K562 (cell line): ENCODE data around the gene EN1. TPM values are rescaled to one million over a fixed set of nuclear protein-coding genes. Genes with fewer than 3 reads are reported as not detected.

Source experiments
- ATAC-seq: fragments of 200-7000 bp; cut with Tn5 transposase; 3 replicates; pipeline ENCODE4 v1.9.1; 2020; ENCODE audit warnings: moderate library complexity
- BruUV-seq: library from RNA; stranded (reverse); fragments of 400-500 nt; replicated peaks from 2 replicates; lab custom pipeline; 2021; lab: Mats Ljungman, UMichigan
- CTCF ChIA-PET: fragments of 300-600 bp; formaldehyde crosslinking; extraction: SDS; loops from one replicate; lab custom pipeline; 2021; ENCODE audit warnings: low intra/inter-chr PET ratio; lab: Yijun Ruan, JAX
- POLR2A ChIA-PET: fragments of 300-600, 350-650 bp; sonication (Branson Sonifier 250); formaldehyde crosslinking; extraction: SDS; loops from one replicate; lab custom pipeline; 2021; ENCODE audit warnings: antibody characterized with exemption, inconsistent platforms; lab: Yijun Ruan, JAX
- DNase-seq, 4 experiments: peaks; one replicate each; pipeline versions ENCODE4 v3.0.0 to v3.0.0-alpha.2; 2011 to 2018; ENCODE audit warnings: low spot score in 3 of 4, mixed read lengths in 3 of 4; ENCODE audit errors: extremely low read depth in 1 of 4
- FAIRE-seq: peaks from 2 replicates; lab custom pipeline; 2011; peaks lifted over from hg19 to GRCh38; lab: Jason Lieb, UNC
- H2AFZ ChIP-seq: 2 replicates; pipeline ENCODE4 v1.6.0; 2011; ENCODE audit warnings: low read depth, low read length, control low read depth, inconsistent platforms
- H3K27ac ChIP-seq: fragments of 200-600 bp; 3 replicates; pipeline ENCODE4 v1.8.0; 2011; ENCODE audit warnings: low read depth, mild to moderate bottlenecking, control low read depth, inconsistent platforms, low read length, moderate library complexity, mixed read lengths; ENCODE audit errors: extremely low read depth
- H3K27me3 ChIP-seq, 2 experiments: fragments of 300-600 bp in 1 of 2; 2 replicates in 1 of 2; 3 replicates in 1 of 2; pipeline versions ENCODE4 v1.6.0 to v1.8.0; 2011; ENCODE audit warnings: inconsistent platforms in 2 of 2, low read length in 2 of 2, mild to moderate bottlenecking in 1 of 2, mixed read lengths in 1 of 2, moderate library complexity in 1 of 2; ENCODE audit not compliant: control insufficient read depth in 2 of 2, insufficient read depth in 2 of 2
- H3K36me3 ChIP-seq: fragments of 300-600 bp; 3 replicates; pipeline ENCODE4 v1.8.0; 2011; ENCODE audit warnings: mild to moderate bottlenecking, low read length, inconsistent platforms; ENCODE audit not compliant: control insufficient read depth, insufficient read depth
- H3K4me1 ChIP-seq, 2 experiments: fragments of 200-600 bp in 1 of 2; replicated peaks in 1 of 2; 2 replicates in 1 of 2; 3 replicates in 1 of 2; pipeline versions ENCODE4 v1.5.1 to v1.8.0; 2011; ENCODE audit warnings: inconsistent platforms in 2 of 2, low read length in 2 of 2, mild to moderate bottlenecking in 1 of 2, mixed read lengths in 1 of 2, moderate library complexity in 1 of 2; ENCODE audit not compliant: control insufficient read depth in 2 of 2, insufficient read depth in 2 of 2
- H3K4me2 ChIP-seq: 2 replicates; pipeline ENCODE4 v1.6.1; 2011; ENCODE audit warnings: low read length, control low read depth, inconsistent platforms, mixed read lengths; ENCODE audit not compliant: insufficient read depth
- H3K4me3 ChIP-seq: fragments of 200-600 bp; sonication (generic), shearing (Covaris generic); 2 replicates; pipeline ENCODE4 v1.5.1; 2016; ENCODE audit warnings: control low read depth, inconsistent platforms
- H3K79me2 ChIP-seq: fragments of 200-600 bp; 3 replicates; pipeline ENCODE4 v1.8.0; 2011; ENCODE audit warnings: low read length, inconsistent platforms; ENCODE audit not compliant: control insufficient read depth, insufficient read depth
- H3K9ac ChIP-seq, 2 experiments: 2 replicates each; pipeline versions ENCODE4 v1.6.0 to v1.6.1; 2011; ENCODE audit warnings: low read depth in 2 of 2, low read length in 2 of 2, control low read depth in 1 of 2, inconsistent platforms in 1 of 2, mild to moderate bottlenecking in 1 of 2, mixed read lengths in 1 of 2; ENCODE audit not compliant: insufficient read depth in 1 of 2
- H3K9me1 ChIP-seq: one replicate; pipeline ENCODE4 v1.6.0; 2011; ENCODE audit warnings: inconsistent platforms, mild to moderate bottlenecking, low read length, moderate library complexity; ENCODE audit not compliant: control insufficient read depth, insufficient read depth
- H3K9me3 ChIP-seq: replicated peaks from 2 replicates; pipeline ENCODE4 v1.5.1; 2011; ENCODE audit warnings: low read depth, low read length, inconsistent platforms; ENCODE audit not compliant: control insufficient read depth, insufficient read depth
- H4K20me1 ChIP-seq: replicated peaks from 2 replicates; pipeline ENCODE4 v1.6.1; 2011; ENCODE audit warnings: low read length, inconsistent platforms, mixed read lengths; ENCODE audit not compliant: control insufficient read depth, insufficient read depth
- ARID2 ChIP-seq: fragments of 450-650 bp; IDR thresholded peaks from 2 replicates; pipeline ENCODE4 v1.6.1; 2017; ENCODE audit warnings: antibody characterized with exemption, mild to moderate bottlenecking
- RAD21 ChIP-seq, 2 experiments: fragments of 250-450 bp in 1 of 2; fragments of 450-650 bp in 1 of 2; sonication (Bioruptor Pico) in 1 of 2; formaldehyde crosslinking in 1 of 2; IDR thresholded peaks in 1 of 2; conservative IDR thresholded peaks in 1 of 2; 2 replicates each; pipeline versions ENCODE4 v1.4.0 to v1.8.0; 2020 to 2022; ENCODE audit warnings: mild to moderate bottlenecking in 2 of 2, moderate library complexity in 1 of 2
- RFX5 ChIP-seq: IDR thresholded peaks from 2 replicates; pipeline ENCODE4 v1.6.1; 2011; ENCODE audit warnings: low read depth, mild to moderate bottlenecking, improper control_type of control experiment, low read length
- SMC3 ChIP-seq: conservative IDR thresholded peaks from 2 replicates; pipeline ENCODE4 v1.6.1; 2011; ENCODE audit warnings: low read depth, low read length, improper control_type of control experiment; ENCODE audit not compliant: insufficient read depth
- STAG1 ChIP-seq: sonication (generic); formaldehyde crosslinking; IDR thresholded peaks from 2 replicates; pipeline ENCODE4 v1.5.0; 2020; ENCODE audit warnings: missing genetic modification reagents, borderline replicate concordance
- WGBS: fragments of 100-300 bp; shearing (Covaris generic); methylation state at CpG from one replicate; pipeline ENCODE4 v1.1.6; 2016; ENCODE audit warnings: low coverage, mixed read lengths; ENCODE audit not compliant: insufficient coverage; ENCODE audit errors: missing lambda C conversion rate; 5-methylcytosine and 5-hydroxymethylcytosine counted together
- in situ Hi-C: fragments of 300-500 bp; cut with MboI; formaldehyde crosslinking; loops from 4 replicates; pipeline ENCODE4 v1.15.0; 2018; ENCODE audit warnings: inconsistent platforms, mixed read lengths
- intact Hi-C: fragments of 100-400 bp; cut with micrococcal nuclease; formaldehyde crosslinking; loops from 2 replicates; pipeline ENCODE4 v1.14.2; 2022
- polyA plus RNA-seq, 8 experiments: library from polyadenylated mRNA; depleted of rRNA in 4 of 8; stranded (reverse) in 5 of 8; unstranded in 3 of 8; fragments of >200 nt; fragmentation: Nextera tagmentation in 2 of 8; fragmentation: Illumina TruSeq in 1 of 8; extraction: Ambion mirVana in 2 of 8; extraction: Trizol in 1 of 8; gene quantifications; 2 replicates each; pipeline versions ENCODE4 v1.2.1 to v1.2.3, GENCODE V29; 2011 to 2014; ENCODE audit warnings: inconsistent platforms in 1 of 8, missing spikeins in 1 of 8
- total RNA-seq, 7 experiments: library from RNA; depleted of rRNA in 6 of 7; stranded (reverse); fragments of >200 nt in 6 of 7; fragmentation: Illumina TruSeq in 2 of 7; extraction: Trizol in 2 of 7; gene quantifications; 2 replicates each; pipeline versions ENCODE4 v1.2.1 to v1.2.3, GENCODE V29; 2011 to 2021; ENCODE audit warnings: low replicate concordance in 1 of 7
- TF ChIP-seq, protein P1 (sequence below), 3 experiments: IDR thresholded peaks in 2 of 3; conservative IDR thresholded peaks in 1 of 3; 2 replicates each; pipeline ENCODE4 v1.5.1; 2011 to 2012; ENCODE audit warnings: low read length in 3 of 3, mild to moderate bottlenecking in 3 of 3, control low read depth in 2 of 3, improper control_type of control experiment in 1 of 3, inconsistent platforms in 1 of 3, low read depth in 1 of 3, mixed read lengths in 1 of 3, moderate library complexity in 1 of 3; ENCODE audit not compliant: insufficient read depth in 2 of 3
- TF ChIP-seq, protein P2 (sequence below): fragments of 200-600 bp; sonication (generic); IDR thresholded peaks from one replicate; pipeline ENCODE4 v1.6.1; 2012; ENCODE audit warnings: mild to moderate bottlenecking, low read depth, low read length, inconsistent platforms

The EN1 gene
- total and polyA plus RNA-seq, 9 of the 15 experiments (the other 6 are each of a cell fraction or from before 2014, with no cell fraction given), result 0.06 to 2.0 (median 0.51) TPM

- WGBS, result 2% methylated on average over 3 of the region's 3 CpGs
- H2AFZ ChIP-seq, result no peak overlapping the region
- intact Hi-C loops, result loop anchor here (1.0 to 2.0 kb wide), 3 partner anchors 494 to 818 kb away; no protein-coding TSS in a partner anchor
- CTCF ChIA-PET, result interaction anchor here (0.7 to 1.9 kb wide), 4 partner anchors 434 to 818 kb away, joined by 3 to 11 read pairs (median 4); no protein-coding TSS in a partner anchor
- H3K9me3 ChIP-seq, result no peaks in the 10 kb centered on the region
- no peaks in the 10 kb centered on the region for H3K36me3 ChIP-seq
- no peak overlapping the region for H3K4me2 ChIP-seq
- H3K9ac ChIP-seq, result no peak overlapping the region
- no peak overlapping the region for H3K27ac ChIP-seq
- no peak overlapping the region for H3K4me3 ChIP-seq
- FAIRE-seq (peak; percentile 61), ATAC-seq (peak; percentile 99), DNase-seq (peak; percentile 48 to 72 (median 58))
- no peaks in the 10 kb centered on the region for H4K20me1 ChIP-seq
- H3K79me2 ChIP-seq, result no peaks in the 10 kb centered on the region
- H3K27me3 ChIP-seq, result peaks cover 0 to 14% of the 10 kb centered on the region in 2 experiments; a peak in 3 of 5 replicates
- BruUV-seq, result no TSS peak
- in situ Hi-C loops, result loop anchor here (10.0 kb wide), 1 partner anchor 830 kb away; no protein-coding TSS in a partner anchor
- POLR2A ChIA-PET, result no interaction called here
- H3K4me1 ChIP-seq, result no peaks in the 10 kb centered on the region
- H3K9me1 ChIP-seq, result no peaks in the 10 kb centered on the region
- peak; percentile 88 to 89 for TF ChIP-seq RAD21 (CRISPR knock-in tag; conservative IDR thresholded peaks at IDR 0.05 in 1 of 2, IDR thresholded peaks at IDR 0.05 in 1 of 2)
- TF ChIP-seq STAG1, result peak; percentile 87
- TF ChIP-seq SMC3, result peak; percentile 80
- TF ChIP-seq ARID2, result 0 out of 2 replicates have a peak, but pooled peaks have one; percentile 43
- TF ChIP-seq RFX5, result no peak
- TF ChIP-seq, protein P1, sequence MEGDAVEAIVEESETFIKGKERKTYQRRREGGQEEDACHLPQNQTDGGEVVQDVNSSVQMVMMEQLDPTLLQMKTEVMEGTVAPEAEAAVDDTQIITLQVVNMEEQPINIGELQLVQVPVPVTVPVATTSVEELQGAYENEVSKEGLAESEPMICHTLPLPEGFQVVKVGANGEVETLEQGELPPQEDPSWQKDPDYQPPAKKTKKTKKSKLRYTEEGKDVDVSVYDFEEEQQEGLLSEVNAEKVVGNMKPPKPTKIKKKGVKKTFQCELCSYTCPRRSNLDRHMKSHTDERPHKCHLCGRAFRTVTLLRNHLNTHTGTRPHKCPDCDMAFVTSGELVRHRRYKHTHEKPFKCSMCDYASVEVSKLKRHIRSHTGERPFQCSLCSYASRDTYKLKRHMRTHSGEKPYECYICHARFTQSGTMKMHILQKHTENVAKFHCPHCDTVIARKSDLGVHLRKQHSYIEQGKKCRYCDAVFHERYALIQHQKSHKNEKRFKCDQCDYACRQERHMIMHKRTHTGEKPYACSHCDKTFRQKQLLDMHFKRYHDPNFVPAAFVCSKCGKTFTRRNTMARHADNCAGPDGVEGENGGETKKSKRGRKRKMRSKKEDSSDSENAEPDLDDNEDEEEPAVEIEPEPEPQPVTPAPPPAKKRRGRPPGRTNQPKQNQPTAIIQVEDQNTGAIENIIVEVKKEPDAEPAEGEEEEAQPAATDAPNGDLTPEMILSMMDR (IDR thresholded peaks at IDR 0.05 in 2 of 3, conservative IDR thresholded peaks at IDR 0.05 in 1 of 3; ENCODE audit: insufficient read depth in 2 of 3, low read depth in 1 of 3, low read length in 3 of 3), result peak; percentile 78 to 84 (median 83)
- TF ChIP-seq, protein P2, sequence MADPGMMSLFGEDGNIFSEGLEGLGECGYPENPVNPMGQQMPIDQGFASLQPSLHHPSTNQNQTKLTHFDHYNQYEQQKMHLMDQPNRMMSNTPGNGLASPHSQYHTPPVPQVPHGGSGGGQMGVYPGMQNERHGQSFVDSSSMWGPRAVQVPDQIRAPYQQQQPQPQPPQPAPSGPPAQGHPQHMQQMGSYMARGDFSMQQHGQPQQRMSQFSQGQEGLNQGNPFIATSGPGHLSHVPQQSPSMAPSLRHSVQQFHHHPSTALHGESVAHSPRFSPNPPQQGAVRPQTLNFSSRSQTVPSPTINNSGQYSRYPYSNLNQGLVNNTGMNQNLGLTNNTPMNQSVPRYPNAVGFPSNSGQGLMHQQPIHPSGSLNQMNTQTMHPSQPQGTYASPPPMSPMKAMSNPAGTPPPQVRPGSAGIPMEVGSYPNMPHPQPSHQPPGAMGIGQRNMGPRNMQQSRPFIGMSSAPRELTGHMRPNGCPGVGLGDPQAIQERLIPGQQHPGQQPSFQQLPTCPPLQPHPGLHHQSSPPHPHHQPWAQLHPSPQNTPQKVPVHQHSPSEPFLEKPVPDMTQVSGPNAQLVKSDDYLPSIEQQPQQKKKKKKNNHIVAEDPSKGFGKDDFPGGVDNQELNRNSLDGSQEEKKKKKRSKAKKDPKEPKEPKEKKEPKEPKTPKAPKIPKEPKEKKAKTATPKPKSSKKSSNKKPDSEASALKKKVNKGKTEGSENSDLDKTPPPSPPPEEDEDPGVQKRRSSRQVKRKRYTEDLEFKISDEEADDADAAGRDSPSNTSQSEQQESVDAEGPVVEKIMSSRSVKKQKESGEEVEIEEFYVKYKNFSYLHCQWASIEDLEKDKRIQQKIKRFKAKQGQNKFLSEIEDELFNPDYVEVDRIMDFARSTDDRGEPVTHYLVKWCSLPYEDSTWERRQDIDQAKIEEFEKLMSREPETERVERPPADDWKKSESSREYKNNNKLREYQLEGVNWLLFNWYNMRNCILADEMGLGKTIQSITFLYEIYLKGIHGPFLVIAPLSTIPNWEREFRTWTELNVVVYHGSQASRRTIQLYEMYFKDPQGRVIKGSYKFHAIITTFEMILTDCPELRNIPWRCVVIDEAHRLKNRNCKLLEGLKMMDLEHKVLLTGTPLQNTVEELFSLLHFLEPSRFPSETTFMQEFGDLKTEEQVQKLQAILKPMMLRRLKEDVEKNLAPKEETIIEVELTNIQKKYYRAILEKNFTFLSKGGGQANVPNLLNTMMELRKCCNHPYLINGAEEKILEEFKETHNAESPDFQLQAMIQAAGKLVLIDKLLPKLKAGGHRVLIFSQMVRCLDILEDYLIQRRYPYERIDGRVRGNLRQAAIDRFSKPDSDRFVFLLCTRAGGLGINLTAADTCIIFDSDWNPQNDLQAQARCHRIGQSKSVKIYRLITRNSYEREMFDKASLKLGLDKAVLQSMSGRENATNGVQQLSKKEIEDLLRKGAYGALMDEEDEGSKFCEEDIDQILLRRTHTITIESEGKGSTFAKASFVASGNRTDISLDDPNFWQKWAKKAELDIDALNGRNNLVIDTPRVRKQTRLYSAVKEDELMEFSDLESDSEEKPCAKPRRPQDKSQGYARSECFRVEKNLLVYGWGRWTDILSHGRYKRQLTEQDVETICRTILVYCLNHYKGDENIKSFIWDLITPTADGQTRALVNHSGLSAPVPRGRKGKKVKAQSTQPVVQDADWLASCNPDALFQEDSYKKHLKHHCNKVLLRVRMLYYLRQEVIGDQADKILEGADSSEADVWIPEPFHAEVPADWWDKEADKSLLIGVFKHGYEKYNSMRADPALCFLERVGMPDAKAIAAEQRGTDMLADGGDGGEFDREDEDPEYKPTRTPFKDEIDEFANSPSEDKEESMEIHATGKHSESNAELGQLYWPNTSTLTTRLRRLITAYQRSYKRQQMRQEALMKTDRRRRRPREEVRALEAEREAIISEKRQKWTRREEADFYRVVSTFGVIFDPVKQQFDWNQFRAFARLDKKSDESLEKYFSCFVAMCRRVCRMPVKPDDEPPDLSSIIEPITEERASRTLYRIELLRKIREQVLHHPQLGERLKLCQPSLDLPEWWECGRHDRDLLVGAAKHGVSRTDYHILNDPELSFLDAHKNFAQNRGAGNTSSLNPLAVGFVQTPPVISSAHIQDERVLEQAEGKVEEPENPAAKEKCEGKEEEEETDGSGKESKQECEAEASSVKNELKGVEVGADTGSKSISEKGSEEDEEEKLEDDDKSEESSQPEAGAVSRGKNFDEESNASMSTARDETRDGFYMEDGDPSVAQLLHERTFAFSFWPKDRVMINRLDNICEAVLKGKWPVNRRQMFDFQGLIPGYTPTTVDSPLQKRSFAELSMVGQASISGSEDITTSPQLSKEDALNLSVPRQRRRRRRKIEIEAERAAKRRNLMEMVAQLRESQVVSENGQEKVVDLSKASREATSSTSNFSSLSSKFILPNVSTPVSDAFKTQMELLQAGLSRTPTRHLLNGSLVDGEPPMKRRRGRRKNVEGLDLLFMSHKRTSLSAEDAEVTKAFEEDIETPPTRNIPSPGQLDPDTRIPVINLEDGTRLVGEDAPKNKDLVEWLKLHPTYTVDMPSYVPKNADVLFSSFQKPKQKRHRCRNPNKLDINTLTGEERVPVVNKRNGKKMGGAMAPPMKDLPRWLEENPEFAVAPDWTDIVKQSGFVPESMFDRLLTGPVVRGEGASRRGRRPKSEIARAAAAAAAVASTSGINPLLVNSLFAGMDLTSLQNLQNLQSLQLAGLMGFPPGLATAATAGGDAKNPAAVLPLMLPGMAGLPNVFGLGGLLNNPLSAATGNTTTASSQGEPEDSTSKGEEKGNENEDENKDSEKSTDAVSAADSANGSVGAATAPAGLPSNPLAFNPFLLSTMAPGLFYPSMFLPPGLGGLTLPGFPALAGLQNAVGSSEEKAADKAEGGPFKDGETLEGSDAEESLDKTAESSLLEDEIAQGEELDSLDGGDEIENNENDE, result no peak
Measured at GRCh38 chr2:118865106-118865505, 17.7 kb upstream of the EN1 start.
